Naive thymus-derived CD8-positive, alpha-beta T cell (primary cell): ENCODE measurements around the gene TUT4. TPM values are rescaled to one million over a fixed set of nuclear protein-coding genes. Genes with fewer than 3 reads are reported as not detected.
A peak's percentile ranks its signal among the peaks of the same experiment; 100 is the strongest.

Experiments
- ATAC-seq, 2 donors: fragments of 150-1000 bp; cut with Tn5 transposase in 1 of 2; sonication (Bioruptor Pico), chemical (Tn5 transposase) in 1 of 2; 1 replicate in 1 of 2; 2 replicates in 1 of 2; pipeline ENCODE4 v1.10.0; 2021; ENCODE audit warnings: mild to moderate bottlenecking in 2 of 2, moderate library complexity in 2 of 2
- POLR2A ChIA-PET: fragments of 350-600 bp; sonication (Branson Sonifier 250); formaldehyde crosslinking; loops from one replicate; lab custom pipeline; 2021; ENCODE audit warnings: antibody characterized with exemption; lab: Charles Lee
- DNase-seq, 10 donors: peaks; one replicate each; pipeline versions ENCODE4 v3.0.0 to v3.0.0-alpha.2; 2020 to 2022
- H3K27ac Mint-ChIP-seq, 10 donors: one replicate each; pipeline ENCODE4 v1.8.0; 2020 to 2022; ENCODE audit warnings: mild to moderate bottlenecking in 10 of 10, mixed read lengths in 10 of 10, moderate library complexity in 4 of 10, inconsistent platforms in 1 of 10
- H3K27me3 Mint-ChIP-seq, 5 donors: one replicate each; pipeline ENCODE4 v1.8.0; 2021 to 2022; ENCODE audit warnings: mixed read lengths in 5 of 5
- H3K36me3 Mint-ChIP-seq, 3 donors: one replicate each; pipeline ENCODE4 v1.8.0; 2020 to 2022; ENCODE audit warnings: mixed read lengths in 3 of 3, mild to moderate bottlenecking in 2 of 3, inconsistent platforms in 1 of 3
- H3K4me1 Mint-ChIP-seq, 4 donors: one replicate each; pipeline ENCODE4 v1.8.0; 2021 to 2022; ENCODE audit warnings: mixed read lengths in 4 of 4
- H3K4me3 Mint-ChIP-seq, 10 donors: one replicate each; pipeline ENCODE4 v1.8.0; 2020 to 2022; ENCODE audit warnings: mild to moderate bottlenecking in 10 of 10, mixed read lengths in 10 of 10, moderate library complexity in 6 of 10, inconsistent platforms in 1 of 10
- H3K9me3 Mint-ChIP-seq, 9 donors: one replicate each; pipeline ENCODE4 v1.8.0; 2020 to 2022; ENCODE audit warnings: mixed read lengths in 9 of 9, mild to moderate bottlenecking in 3 of 9, inconsistent platforms in 1 of 9, moderate library complexity in 1 of 9
- polyA plus RNA-seq, 3 donors: library from polyadenylated mRNA; unstranded; fragments of 300-500 nt; fragmentation: Illumina TruSeq; gene quantifications; one replicate each; pipeline ENCODE4 v1.2.3, GENCODE V29; 2021
- total RNA-seq, 8 experiments: library from RNA in 2 of 8; stranded (reverse) in 2 of 8; gene quantifications; one replicate each; pipeline ENCODE4 v1.2.3 and lab custom pipeline; 2021 to 2026

TUT4 gene
- total and polyA plus RNA-seq, 5 experiments from 2014 or later, result 31.6 to 178 (median 40.9) TPM

- no peak for ATAC-seq
- no peaks in the 10 kb centered on the region for H3K27me3 Mint-ChIP-seq
- POLR2A ChIA-PET, result no interaction called here
- no peak for DNase-seq
- no peak overlapping the region for H3K4me3 Mint-ChIP-seq
- no peak overlapping the region for H3K27ac Mint-ChIP-seq
- peaks cover 4 to 72% (median 19%) of the 10 kb centered on the region in 3 donors for H3K36me3 Mint-ChIP-seq
- H3K4me1 Mint-ChIP-seq, result peaks cover 0 to 3% (median 1%) of the 10 kb centered on the region in 4 donors
- H3K9me3 Mint-ChIP-seq, result no peaks in the 10 kb centered on the region
Observed at GRCh38 chr1:52444463-52444862, 108.4 kb downstream of the TUT4 start.

GRCh38 chr1:52439976-52440375 lies 112.9 kb downstream of the TUT4 start:
- H3K4me1 Mint-ChIP-seq, result peaks cover 0 to 2% (median under 1%) of the 10 kb centered on the region in 4 donors
- no peak overlapping the region for H3K4me3 Mint-ChIP-seq
- H3K27me3 Mint-ChIP-seq, result no peaks in the 10 kb centered on the region
- DNase-seq (no peak), ATAC-seq (no peak)
- H3K36me3 Mint-ChIP-seq, result peaks cover 9 to 84% (median 13%) of the 10 kb centered on the region in 3 donors
- POLR2A ChIA-PET, result no interaction called here
- peak overlapping the region in 1 of 10 donors; percentile 43 for H3K27ac Mint-ChIP-seq
- H3K9me3 Mint-ChIP-seq, result no peaks in the 10 kb centered on the region

GRCh38 chr1:52436817-52437216 lies 116.1 kb downstream of the TUT4 start:
- Mint-ChIP-seq H3K27me3 (no peaks in the 10 kb centered on the region), H3K9me3 (no peaks in the 10 kb centered on the region), H3K36me3 (peaks cover 9 to 89% (median 15%) of the 10 kb centered on the region in 3 donors), H3K4me3 (no peak overlapping the region), H3K4me1 (peaks cover 0 to 4% (median 0%) of the 10 kb centered on the region in 4 donors), H3K27ac (peak overlapping the region in 2 of 10 donors; percentile 4 to 12)
- ATAC-seq (no peak), DNase-seq (no peak)
- POLR2A ChIA-PET, result no interaction called here

GRCh38 chr1:52435650-52436049 lies 117.2 kb downstream of the TUT4 start:
- no peak overlapping the region for H3K4me3 Mint-ChIP-seq
- DNase-seq, result no peak
- H3K27ac Mint-ChIP-seq, result peak overlapping the region in 5 of 10 donors; percentile 11 to 77 (median 43)
- no peaks in the 10 kb centered on the region for H3K9me3 Mint-ChIP-seq
- POLR2A ChIA-PET, result no interaction called here
- ATAC-seq, result no peak
- peaks cover 0 to 2% (median 0%) of the 10 kb centered on the region in 4 donors for H3K4me1 Mint-ChIP-seq
- peaks cover 4 to 90% (median 18%) of the 10 kb centered on the region in 3 donors for H3K36me3 Mint-ChIP-seq
- no peaks in the 10 kb centered on the region for H3K27me3 Mint-ChIP-seq

GRCh38 chr1:52435211-52435610 lies 117.7 kb downstream of the TUT4 start:
- Mint-ChIP-seq H3K36me3 (peaks cover 4 to 90% (median 20%) of the 10 kb centered on the region in 3 donors), H3K4me1 (peaks cover 0 to 2% (median 0%) of the 10 kb centered on the region in 4 donors), H3K9me3 (no peaks in the 10 kb centered on the region), H3K4me3 (no peak overlapping the region), H3K27ac (peak overlapping the region in 3 of 10 donors; percentile 11 to 67 (median 16)), H3K27me3 (no peaks in the 10 kb centered on the region)
- POLR2A ChIA-PET, result no interaction called here
- ATAC-seq (no peak), DNase-seq (no peak)

GRCh38 chr1:52432807-52433206 lies 120.1 kb downstream of the TUT4 start:
- Mint-ChIP-seq H3K27ac (peak overlapping the region in 2 of 10 donors; percentile 37 to 59), H3K4me3 (no peak overlapping the region), H3K27me3 (no peaks in the 10 kb centered on the region), H3K9me3 (no peaks in the 10 kb centered on the region), H3K36me3 (peaks cover 0 to 84% (median 24%) of the 10 kb centered on the region in 3 donors), H3K4me1 (peaks cover 0 to 2% (median under 1%) of the 10 kb centered on the region in 4 donors)
- ATAC-seq (no peak), DNase-seq (no peak)
- POLR2A ChIA-PET, result no interaction called here

- H3K27ac Mint-ChIP-seq, result peak overlapping the region; percentile 5 to 87 (median 52)
- peaks cover 20 to 43% (median 38%) of the 10 kb centered on the region in 4 donors for H3K4me1 Mint-ChIP-seq
- no peaks in the 10 kb centered on the region for H3K9me3 Mint-ChIP-seq
- H3K27me3 Mint-ChIP-seq, result no peaks in the 10 kb centered on the region
- H3K4me3 Mint-ChIP-seq, result no peak overlapping the region
- ATAC-seq, result no peak
- no peak for DNase-seq
- H3K36me3 Mint-ChIP-seq, result peaks cover 0 to 47% (median 21%) of the 10 kb centered on the region in 3 donors
- POLR2A ChIA-PET, result interaction anchor here (2.2 kb wide), 1 partner anchor 22 kb away, joined by 7 read pairs; the partner anchor contains the start of genes ORC1 and PRPF38A
Observed at GRCh38 chr1:52427152-52427551, 125.7 kb downstream of the TUT4 start.

- Mint-ChIP-seq H3K27me3 (no peaks in the 10 kb centered on the region), H3K9me3 (no peaks in the 10 kb centered on the region), H3K4me1 (peaks cover 20 to 43% (median 39%) of the 10 kb centered on the region in 4 donors), H3K36me3 (peaks cover 0 to 43% (median 19%) of the 10 kb centered on the region in 3 donors), H3K4me3 (no peak overlapping the region), H3K27ac (peak overlapping the region in 9 of 10 donors; percentile 63 to 98 (median 90))
- ATAC-seq (no peak), DNase-seq (no peak)
- POLR2A ChIA-PET, result interaction anchor here (2.2 kb wide), 1 partner anchor 22 kb away, joined by 7 read pairs; the partner anchor contains the start of genes ORC1 and PRPF38A
Observed at GRCh38 chr1:52426371-52426770, 126.5 kb downstream of the TUT4 start.

GRCh38 chr1:52424813-52425212 lies 128.1 kb downstream of the TUT4 start:
- Mint-ChIP-seq H3K4me3 (peak overlapping the region; percentile 0 to 76 (median 69)), H3K9me3 (no peaks in the 10 kb centered on the region), H3K27ac (peak overlapping the region; percentile 85 to 98 (median 95)), H3K36me3 (peaks cover 0 to 31% (median 13%) of the 10 kb centered on the region in 3 donors), H3K4me1 (peaks cover 20 to 45% (median 44%) of the 10 kb centered on the region in 4 donors), H3K27me3 (no peaks in the 10 kb centered on the region)
- no peak for ATAC-seq
- DNase-seq, result peak in 1 of 10 donors; percentile 26
- POLR2A ChIA-PET, result interaction anchor here (0.5 to 2.5 kb wide), 9 partner anchors 13 to 232 kb away, joined by 3 to 33 read pairs (median 4); partner anchors contain the start of genes ORC1, PRPF38A and TUT4

GRCh38 chr1:52424231-52424636 lies 128.7 kb downstream of the TUT4 start:
- peak overlapping the region; percentile 85 to 98 (median 95) for H3K27ac Mint-ChIP-seq
- H3K36me3 Mint-ChIP-seq, result peaks cover 0 to 34% (median 16%) of the 10 kb centered on the region in 3 donors
- no peaks in the 10 kb centered on the region for H3K9me3 Mint-ChIP-seq
- peak overlapping the region; percentile 51 to 76 (median 69) for H3K4me3 Mint-ChIP-seq
- no peaks in the 10 kb centered on the region for H3K27me3 Mint-ChIP-seq
- ATAC-seq, result peak; percentile 89 to 91
- POLR2A ChIA-PET, result interaction anchor here (0.5 to 2.5 kb wide), 18 partner anchors 10 to 497 kb away, joined by 3 to 33 read pairs (median 3); partner anchors contain the start of genes CC2D1B, ECHDC2, GPX7 and ORC1
- peaks cover 26 to 51% (median 49%) of the 10 kb centered on the region in 4 donors for H3K4me1 Mint-ChIP-seq
- peak in 8 of 10 donors; percentile 5 to 68 (median 40) for DNase-seq

- H3K4me3 Mint-ChIP-seq, result peak overlapping the region; percentile 51 to 76 (median 69)
- no peaks in the 10 kb centered on the region for H3K9me3 Mint-ChIP-seq
- peaks cover 0 to 32% (median 15%) of the 10 kb centered on the region in 3 donors for H3K36me3 Mint-ChIP-seq
- H3K4me1 Mint-ChIP-seq, result peaks cover 26 to 53% (median 52%) of the 10 kb centered on the region in 4 donors
- H3K27me3 Mint-ChIP-seq, result no peaks in the 10 kb centered on the region
- POLR2A ChIA-PET, result interaction anchor here (0.6 to 2.5 kb wide), 18 partner anchors 10 to 498 kb away, joined by 3 to 33 read pairs (median 3); partner anchors contain the start of genes CC2D1B, ECHDC2, GPX7 and ORC1
- ATAC-seq (peak; percentile 82 to 89), DNase-seq (peak; percentile 27 to 85 (median 66))
- H3K27ac Mint-ChIP-seq, result peak overlapping the region; percentile 85 to 98 (median 95)
Observed at GRCh38 chr1:52423771-52424170, 129.1 kb downstream of the TUT4 start.

GRCh38 chr1:52423055-52423454 lies 129.8 kb downstream of the TUT4 start:
- Mint-ChIP-seq H3K9me3 (no peaks in the 10 kb centered on the region), H3K4me1 (peaks cover 26 to 57% (median 55%) of the 10 kb centered on the region in 4 donors), H3K27me3 (no peaks in the 10 kb centered on the region), H3K27ac (peak overlapping the region in 9 of 10 donors; percentile 11 to 84 (median 61)), H3K4me3 (no peak overlapping the region), H3K36me3 (peaks cover 0 to 34% (median 12%) of the 10 kb centered on the region in 3 donors)
- POLR2A ChIA-PET, result interaction anchor here (0.6 to 2.5 kb wide), 9 partner anchors 9 to 498 kb away, joined by 3 to 33 read pairs (median 3); partner anchors contain the start of genes CC2D1B, ECHDC2, ORC1 and PRPF38A
- DNase-seq (no peak), ATAC-seq (no peak)

GRCh38 chr1:52420713-52421112 lies 132.2 kb downstream of the TUT4 start:
- ATAC-seq, result no peak
- POLR2A ChIA-PET, result interaction anchor here (0.6 to 0.9 kb wide), 2 partner anchors 84 to 215 kb away, joined by 3 to 5 read pairs; no protein-coding TSS in a partner anchor
- H3K9me3 Mint-ChIP-seq, result no peaks in the 10 kb centered on the region
- no peak for DNase-seq
- peaks cover 8 to 50% (median 14%) of the 10 kb centered on the region in 3 donors for H3K36me3 Mint-ChIP-seq
- H3K27me3 Mint-ChIP-seq, result no peaks in the 10 kb centered on the region
- H3K4me1 Mint-ChIP-seq, result peaks cover 25 to 53% (median 51%) of the 10 kb centered on the region in 4 donors
- no peak overlapping the region for H3K4me3 Mint-ChIP-seq
- H3K27ac Mint-ChIP-seq, result peak overlapping the region in 2 of 10 donors; percentile 46 to 88
